NCI-H187 (cell line): Measurements from ENCODE around the gene PGBD4.

Experiments
- DNase-seq, 2 experiments: peaks; one replicate each; lab custom pipeline; 2025; lab: John Stamatoyannopoulos, UW

PGBD4 gene

DNA sequence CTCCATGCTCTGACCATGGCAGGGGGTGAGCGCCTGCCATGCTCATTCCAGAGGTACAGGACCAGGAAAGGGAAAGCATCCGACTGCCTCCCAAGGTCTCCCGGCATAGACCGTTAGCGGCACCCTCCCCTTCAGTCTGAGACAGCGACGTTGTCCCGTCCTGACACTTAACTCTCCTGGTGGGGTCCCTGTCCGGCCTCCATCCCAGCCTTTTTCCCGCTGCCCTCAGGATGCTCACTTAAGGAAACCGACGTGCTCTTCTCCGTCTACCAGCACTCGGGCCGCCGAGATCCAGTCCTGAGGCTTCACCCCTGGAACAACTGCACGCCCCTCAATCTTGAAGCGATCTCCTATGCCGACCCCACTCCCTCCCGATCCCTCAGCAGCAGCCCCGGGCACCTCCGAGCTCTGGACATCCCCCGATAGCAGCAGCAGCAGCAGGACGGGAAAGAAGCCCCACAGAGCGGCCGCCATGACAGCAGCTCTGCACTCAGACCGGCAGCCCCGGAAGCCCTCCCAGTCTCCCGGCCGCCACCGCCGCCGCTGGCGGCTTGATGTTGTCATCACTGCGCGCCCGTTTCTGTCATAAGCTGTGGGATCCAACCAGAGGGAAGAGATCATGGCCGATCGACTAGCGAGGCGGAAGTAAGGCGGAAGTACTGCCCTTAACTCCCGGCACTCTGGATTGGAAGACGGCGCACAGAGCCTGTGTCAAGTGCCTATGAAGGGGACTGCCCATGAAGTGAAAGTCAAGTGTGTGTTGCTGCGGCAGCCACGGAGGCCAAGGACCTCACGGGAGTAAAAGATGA is at the start of gene PGBD4, which contains the start of gene EMC7:
TSS of gene PGBD4 (plus strand) at position 718 of the 809 bp plus-strand sequence. CDS start 449 bp downstream, outside the sequence.
TSS of gene EMC7 (minus strand) at position 497 of the 809 bp plus-strand sequence. CDS start at position 474, 23 bp downstream.
- peak; percentile 81 to 94 for DNase-seq

DNA sequence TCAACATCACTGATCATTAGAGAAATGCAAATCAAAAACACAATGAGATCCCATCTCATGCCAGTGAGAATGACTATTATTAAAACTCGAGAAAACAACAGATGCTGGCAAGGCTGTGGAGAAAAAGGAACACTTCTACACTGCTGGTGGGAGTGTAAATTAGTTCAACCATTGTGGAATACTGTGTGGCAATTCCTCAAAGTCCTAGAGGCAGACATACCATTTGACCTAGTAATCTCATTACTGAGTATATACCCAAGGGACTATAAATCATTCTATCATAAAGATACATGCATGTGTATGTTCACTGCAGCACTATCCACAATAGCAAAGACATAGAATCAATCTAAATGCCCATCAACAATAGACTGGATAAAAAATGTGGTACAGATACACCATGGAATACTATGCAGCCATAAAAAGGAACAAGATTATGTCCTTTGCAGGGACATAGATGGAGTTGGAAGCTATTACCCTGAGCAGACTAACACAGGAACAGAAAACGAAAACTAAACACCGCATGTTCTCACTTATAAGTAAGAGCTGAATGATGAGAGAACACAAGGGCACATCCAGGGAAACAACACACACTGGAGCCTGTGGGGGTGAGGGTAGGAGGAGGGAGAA is 47.7 kb upstream of the PGBD4 start:
- no peak for DNase-seq

DNA sequence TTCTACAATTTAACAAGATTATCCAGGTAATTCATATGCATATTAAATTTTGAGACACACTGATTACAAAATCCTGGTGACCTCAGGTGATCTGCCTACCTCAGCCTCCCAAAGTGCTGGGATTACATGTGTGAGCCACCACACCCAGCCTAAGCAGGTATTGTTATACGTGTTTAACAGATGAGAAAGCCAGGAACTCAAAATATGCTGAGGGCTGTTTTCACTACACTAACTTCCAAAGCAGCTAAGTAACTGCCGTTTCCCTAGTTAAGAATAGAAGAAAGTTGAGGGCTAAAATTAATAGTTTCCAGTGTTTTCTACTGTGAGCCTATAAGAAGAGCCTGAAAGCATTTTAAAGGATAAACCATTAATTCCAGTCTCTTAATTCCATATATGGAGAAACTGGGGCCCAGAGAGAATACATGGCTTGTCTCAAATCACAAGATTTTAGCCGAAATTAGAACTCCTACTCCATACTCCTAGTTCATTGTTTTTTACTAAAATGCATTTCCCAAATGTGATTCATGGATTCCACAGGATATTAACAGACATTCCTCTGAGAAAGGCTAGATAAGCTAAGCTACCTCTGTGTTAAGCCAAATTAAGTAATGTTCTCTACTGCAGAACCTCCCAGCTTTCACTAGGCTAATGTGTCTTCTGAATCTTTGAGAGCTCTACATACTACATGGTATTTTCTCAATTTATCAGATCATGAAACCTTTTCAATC is 45.9 kb upstream of the PGBD4 start:
- no peak for DNase-seq

DNA sequence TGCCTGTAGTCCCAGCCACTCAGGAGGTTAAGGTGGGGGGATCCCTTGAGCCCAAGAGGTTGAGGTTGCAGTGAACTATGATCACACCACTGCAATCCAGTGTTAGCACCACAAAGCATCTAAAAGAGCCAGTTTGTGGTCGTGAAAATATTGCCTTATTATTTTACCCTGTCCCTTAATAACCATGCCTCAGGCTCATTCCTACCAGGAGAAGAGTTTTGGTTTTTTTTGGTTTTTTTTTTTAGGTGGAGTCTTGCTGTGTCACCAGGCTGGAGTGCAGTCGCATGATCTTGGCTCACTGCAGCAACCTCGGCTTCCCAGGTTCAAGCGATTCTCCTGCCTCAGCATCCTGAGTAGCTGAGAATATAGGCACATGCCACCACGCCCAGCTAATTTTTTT is 45.0 kb upstream of the PGBD4 start:
- DNase-seq = no peak

DNA sequence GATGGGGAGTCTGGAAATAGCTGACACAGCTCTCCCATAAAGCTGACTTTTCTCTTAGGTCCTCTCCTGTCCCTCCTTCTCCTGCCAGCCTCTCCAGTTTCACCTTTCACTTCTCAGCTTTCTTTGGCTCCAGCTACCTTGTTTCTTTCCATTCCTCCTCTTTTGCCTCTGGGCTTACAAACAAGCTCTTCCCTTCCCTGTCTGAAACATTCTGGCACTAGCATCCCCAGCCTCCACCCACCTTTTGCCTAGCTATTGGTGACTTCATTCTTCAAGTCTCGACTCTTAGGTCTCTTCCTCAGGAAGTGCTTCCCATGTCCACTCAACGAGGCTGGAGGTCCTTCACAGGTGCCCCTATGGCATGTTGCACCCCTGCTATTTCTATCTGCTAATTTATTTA is 42.4 kb upstream of the PGBD4 start:
- no peak for DNase-seq

DNA sequence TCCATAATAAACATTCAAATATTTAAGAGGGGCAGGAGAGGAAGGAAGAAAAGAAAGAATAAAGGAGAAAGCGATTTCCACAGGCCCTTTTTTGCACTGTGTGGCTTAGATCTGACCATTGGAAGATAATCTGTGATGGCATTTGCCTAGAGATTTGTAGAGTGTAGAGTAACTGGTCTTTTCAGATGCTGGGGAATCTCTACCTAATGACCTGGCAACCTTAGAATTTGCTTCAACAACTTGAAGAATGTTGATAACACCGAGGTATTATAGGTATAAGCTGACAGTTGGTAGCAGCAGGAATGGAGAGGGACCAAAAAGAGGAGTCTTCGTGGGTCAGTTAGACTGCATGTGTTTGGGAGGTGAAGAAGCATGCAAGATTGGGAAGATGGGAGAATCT is 41.9 kb upstream of the PGBD4 start:
- DNase-seq = no peak

DNA sequence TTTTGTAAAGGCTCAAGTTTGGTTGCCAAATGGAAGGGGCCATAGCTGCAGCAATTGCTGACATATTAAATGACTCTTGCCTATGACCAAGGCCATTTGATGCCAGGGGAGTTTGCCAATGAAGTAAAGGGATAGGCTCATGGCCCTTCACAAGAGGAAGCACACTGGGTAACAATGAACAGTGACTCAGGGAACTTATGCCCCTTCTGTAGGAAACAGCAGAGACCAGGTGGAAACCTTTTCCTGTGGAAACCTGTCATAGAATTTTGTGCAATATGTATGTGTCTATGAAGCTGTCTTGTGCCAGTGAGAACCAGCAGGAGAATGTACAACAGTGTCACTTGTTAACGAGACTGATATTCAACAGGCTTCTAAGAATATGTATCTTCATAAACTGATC is 37.4 kb upstream of the PGBD4 start:
- DNase-seq = no peak

DNA sequence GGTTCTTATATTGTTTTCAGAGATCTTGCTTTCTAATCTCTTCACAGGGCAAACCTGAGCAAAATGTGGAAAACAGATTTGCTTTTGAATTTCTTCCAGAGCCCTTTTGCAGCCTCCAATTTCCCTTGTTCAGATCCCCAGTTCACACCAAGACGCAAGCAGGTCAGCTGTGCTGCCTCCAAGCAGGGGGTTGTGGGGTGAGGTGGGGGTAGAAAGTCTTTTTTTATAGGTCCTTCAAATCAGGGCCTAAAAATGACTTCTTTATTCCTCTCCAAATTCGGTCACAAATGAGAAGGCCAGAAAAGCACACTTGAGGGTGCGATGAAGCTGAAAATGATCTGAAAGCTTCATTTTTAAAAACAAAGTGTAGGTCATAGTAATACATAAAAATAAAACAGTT is 36.6 kb upstream of the PGBD4 start:
- no peak for DNase-seq

DNA sequence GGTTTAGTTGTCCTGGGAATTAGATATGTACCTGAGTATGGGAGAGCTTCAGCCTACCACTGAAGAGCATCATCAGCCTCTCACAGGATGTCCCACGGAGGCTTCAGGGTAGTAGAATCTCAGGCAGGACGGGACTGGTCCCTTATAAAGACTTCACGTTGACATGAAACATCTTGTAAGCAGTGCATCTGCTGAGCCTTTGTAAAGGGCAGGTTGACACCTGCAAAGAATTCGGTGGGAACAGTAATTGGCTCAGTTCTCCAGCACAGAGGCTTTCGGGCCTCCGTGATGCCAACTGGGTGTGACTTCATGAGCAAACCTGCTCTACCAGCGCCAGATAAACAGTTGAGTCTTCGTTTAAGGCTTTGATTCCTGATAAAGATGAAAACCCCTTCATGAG is 35.9 kb upstream of the PGBD4 start:
- DNase-seq = no peak

DNA sequence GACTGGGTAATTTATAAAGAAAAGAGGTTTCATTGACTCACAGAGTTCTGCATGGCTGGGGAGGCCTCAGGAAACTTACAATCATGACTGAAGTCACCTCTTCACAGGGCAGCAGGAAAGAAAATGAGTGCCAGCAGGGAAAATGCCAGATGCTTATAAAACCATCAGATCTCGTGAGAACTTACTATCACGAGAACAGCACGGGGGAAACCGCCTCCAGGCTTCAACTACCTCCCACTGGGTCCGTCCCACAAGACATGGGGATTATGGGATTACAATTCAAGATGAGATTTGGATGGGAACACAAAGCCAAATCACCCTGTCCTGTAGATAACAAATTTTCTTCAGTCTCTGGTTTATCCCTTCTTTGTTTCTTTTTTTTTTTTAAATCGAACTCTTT is 31.9 kb upstream of the PGBD4 start:
- no peak for DNase-seq

DNA sequence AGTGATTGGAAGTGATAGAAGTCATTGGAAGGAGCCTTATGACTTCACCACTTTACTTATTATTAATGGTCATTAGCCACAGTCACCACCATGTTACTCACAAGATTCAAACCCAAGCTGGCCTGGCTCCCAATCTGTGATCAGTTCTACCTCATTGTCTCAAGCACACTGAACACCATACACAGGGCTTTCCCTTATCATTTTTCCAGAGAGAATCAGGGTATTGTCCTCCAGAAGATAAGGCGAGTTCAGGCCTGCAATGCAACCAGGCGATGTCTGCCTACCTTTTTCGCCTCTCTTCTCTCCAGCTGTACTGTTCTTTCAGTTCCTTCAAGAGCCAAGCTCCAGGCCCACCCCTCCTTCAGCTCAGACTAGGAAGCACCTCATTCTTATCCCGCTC is 25.1 kb upstream of the PGBD4 start:
- no peak for DNase-seq

DNA sequence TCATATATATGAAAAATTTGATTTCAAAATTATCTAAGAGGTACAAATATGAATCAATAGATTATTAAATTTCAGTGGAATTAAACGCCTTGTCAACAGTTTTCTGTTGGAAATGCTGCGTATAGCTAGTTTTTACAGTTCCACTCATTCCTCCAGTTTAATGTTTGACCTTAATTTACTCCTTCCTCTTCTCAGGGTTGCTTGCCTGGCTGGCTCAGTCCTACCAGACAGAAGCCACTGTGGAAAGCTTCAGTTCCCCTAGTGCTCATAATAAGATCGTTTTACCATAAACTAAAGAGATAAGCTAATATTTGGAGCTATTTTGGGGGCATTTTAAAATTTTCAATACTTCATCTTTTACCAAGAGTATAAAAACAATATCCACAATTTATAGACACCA is 23.0 kb upstream of the PGBD4 start:
- no peak for DNase-seq

DNA sequence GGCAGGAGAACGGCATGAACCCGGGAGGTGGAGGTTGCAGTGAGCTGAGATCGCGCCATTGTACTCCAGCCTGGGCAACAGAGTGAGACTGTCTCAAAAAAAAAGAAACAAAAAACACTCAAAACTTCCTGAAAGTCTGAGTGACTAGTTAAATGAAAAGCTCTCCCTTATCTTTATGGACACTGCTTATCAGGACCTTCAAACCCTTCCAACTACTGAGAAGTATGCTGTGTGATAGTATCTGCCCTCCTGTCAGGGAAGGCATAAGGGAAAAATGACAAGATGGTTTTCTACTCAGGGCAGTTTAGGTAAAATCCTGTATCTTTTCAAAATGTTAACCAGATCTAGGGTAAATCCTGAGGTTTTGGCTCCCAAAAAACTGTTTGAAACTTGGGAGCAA is 22.0 kb upstream of the PGBD4 start:
- no peak for DNase-seq

DNA sequence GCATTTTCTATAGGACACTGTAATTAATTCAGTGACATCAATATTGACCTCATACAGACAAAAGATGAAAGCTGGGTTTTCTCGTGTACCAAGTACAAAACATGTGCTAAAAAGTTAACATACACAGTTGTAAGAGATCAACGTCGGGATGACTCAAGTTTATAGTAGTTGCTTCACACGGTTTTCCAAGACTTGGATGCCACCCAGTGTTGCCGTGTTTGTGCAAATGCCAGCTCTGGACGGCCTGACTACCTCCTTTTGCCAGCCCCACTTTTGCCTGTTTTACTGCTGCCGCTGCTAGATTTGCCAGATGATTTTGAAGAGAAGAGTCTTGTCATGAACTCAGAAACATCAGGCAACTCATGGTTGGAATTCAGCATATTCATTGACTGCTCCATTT is 17.8 kb upstream of the PGBD4 start:
- no peak for DNase-seq

DNA sequence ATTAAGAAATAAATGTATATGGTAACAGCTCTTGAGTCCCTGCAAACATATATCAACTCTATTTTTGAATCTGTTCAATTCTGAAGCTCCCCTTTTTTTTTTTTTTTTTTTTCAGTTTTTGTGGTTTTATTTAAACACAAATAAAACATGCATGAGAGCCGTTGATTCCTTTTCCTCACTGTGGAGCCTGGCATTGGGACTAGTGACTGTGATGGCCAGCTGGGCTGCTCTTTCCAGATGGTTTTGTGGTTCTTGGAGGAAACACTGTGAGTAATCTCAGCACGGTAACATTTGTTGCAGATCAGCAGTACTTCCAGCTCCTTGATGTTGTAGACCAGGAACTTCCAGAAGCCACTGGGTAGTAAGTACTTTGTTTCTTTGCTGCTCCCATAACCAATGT is 16.1 kb upstream of the PGBD4 start:
- DNase-seq = no peak

DNA sequence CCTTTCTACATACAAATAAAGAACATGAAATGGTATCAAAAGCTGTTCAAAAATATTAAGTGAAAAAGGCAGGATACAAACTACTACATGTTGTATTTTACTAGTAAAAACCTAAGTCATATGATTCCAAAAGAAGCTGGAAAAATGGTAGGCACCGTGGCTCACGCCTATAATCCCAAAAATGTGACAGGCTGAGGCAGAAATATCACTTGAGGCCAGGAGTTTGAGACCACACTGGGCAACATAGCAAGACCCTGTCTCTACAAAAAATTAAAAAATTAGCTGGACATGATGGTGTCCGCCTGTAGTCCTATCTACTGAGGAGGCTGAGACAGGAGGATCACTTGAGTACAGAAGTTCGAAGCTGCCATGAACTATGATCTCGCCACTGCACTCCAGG is 2.0 kb upstream of the PGBD4 start:
- no peak for DNase-seq

DNA sequence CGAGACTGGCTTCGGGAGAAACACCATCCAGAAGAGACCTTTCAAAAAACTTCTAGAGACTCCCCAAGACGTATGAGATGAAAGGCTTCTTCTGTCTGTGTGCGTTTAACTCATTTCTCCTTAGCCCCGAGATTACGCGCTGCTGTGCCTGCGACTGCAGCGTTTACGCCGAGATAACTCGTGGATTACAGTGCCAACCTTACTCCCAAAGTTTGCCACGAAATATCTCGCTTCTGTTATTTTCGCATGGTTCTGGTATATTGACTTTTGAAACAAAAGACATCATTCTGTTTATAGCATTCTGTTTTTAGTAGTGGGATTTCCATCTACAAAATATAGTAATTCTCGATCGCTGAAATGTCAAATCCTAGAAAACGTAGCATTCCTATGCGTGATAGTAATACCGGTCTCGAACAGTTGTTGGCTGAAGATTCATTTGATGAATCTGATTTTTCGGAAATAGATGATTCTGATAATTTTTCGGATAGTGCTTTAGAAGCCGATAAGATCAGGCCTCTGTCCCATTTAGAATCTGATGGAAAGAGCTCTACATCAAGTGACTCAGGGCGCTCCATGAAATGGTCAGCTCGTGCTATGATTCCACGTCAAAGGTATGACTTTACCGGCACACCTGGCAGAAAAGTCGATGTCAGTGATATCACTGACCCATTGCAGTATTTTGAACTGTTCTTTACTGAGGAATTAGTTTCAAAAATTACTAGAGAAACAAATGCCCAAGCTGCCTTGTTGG is 467 bp downstream of the PGBD4 start:
- DNase-seq = no peak

DNA sequence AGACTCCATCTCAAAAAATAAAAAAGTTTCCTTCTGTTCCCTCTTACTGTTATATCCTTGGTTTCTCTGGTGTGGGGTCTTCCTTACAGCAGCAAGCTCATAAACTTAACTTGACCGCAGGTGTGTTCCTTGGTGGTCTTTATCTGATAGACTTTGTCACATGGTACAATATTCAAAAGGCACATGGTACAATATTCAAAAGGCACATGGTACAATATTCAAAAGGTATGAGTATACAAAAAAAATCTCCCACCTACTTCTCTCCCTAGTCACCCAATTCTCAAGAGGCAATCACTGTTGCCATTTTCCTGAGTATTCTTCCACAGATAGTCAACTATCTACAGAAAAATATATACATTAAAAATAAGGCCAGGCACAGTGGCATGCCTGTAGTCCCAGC is 4.5 kb downstream of the PGBD4 start:
- no peak for DNase-seq

DNA sequence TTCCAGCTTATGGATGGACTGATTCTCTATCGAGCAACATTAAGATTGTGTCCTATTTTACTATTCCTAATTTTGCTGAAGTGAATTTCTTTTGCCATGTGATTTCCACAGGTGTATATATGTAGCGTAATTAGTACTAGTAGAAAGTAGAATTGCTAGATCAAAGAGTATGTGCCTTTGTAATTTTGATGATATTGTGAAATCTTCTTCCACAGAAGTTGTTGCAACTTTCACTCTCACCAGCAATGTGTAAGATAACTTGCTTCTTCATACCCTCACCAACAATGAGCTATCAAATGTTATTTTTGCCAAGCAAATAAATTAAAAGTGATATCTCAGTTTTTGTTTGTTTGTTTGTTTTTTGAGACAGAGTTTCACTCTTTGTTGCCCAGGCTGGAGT is 5.4 kb downstream of the PGBD4 start:
- DNase-seq = no peak

DNA sequence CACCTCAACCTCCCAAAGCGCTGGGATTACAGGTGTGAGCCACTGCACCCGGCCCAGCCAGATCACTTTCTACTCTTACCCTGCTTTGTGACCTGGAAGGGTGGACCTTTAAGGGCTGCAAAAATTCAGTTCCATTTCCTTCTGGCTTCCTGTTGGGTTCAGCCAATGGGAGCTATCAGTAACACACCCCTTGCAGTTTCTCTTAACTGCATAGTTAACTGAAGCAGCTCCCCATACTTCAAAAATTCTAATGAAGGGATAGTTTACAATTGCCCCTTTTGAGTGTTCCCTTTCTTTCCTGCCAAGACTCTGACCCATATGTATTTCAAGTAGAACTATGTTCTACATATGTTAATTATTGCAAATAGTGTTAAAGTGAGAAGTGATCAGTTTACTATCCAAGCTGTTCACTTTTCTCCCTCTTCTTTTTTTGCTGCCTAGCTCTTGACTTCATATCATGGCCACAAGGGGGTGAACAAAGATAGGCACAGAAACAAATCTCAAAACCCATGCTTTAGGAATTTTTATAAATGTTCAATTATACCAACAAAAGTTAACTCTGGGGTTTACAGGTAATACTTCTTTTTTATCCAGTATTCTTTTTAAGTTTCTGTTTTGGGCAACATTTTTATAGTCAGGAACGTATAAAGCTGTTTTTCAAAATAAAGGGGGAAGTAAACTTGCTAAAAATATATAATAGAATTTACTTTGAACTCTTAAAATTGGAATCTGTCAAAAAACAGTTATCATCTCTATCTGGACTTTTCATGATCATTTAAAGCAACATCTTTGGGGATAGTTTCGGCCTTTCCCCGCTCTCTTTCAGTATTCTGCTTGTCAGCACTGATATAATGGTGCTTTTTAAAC is 8.1 kb downstream of the PGBD4 start:
- no peak for DNase-seq

DNA sequence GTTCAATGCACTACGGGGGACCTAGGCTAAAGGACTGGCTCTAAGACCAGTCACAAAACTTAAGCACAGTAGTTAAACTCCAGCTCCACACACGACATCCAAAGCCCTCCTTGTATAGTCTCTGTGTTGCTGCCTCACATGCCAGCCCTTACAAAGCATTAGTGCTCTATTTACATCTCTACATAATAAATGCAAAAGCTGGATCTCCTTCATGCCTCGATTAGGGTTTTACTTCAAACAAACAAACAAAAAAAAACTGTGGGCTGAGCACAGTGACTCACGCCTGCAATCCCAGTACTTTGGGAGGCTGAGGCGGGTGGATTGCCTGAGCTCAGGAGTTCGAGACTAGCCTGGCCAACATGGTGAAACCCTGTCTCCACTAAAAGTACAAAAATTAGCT is 9.6 kb downstream of the PGBD4 start:
- no peak for DNase-seq
